Left renal cortex interstitium (tissue), 4 donors: ENCODE measurements around the gene PAX5. TPM values are rescaled to one million over a fixed set of nuclear protein-coding genes. Genes with fewer than 3 reads are reported as not detected.

Experiments used
- DNase-seq, 4 donors: peaks; one replicate each; pipeline ENCODE4 v3.0.0-alpha.2; 2013; ENCODE audit warnings: low read depth in 4 of 4, low spot score in 2 of 4, missing footprints in 1 of 4
- polyA plus RNA-seq, 4 donors: library from polyadenylated mRNA; unstranded; fragments of 120-200 nt; gene quantifications; one replicate each; pipeline ENCODE4 v1.2.1, GENCODE V29; 2013; ENCODE audit not compliant: insufficient read length in 4 of 4

The PAX5 gene
- polyA plus RNA-seq, 4 donors: 0.16 to 0.28 (median 0.19) TPM

DNA sequence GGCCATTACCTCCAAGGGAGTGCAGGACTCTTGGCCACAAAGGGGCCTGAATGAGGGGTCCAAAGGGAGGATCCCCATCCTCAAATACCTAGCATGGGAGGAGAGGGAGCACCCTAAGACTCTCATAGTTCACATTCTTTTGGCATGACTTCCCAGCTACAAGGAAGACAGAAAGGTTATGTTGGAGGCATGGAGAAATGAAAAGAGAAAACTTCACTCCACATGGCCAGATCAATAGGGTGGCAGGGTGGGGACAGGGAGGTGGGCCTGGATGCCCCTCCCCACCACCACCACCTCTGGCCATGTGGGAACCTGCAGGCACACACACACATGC is 97.6 kb downstream of the PAX5 start:
- no peak for DNase-seq

- DNase-seq: no peak
Observed at GRCh38 chr9:36935768-36936497, 98.1 kb downstream of the PAX5 start.

- no peak for DNase-seq
Observed at GRCh38 chr9:36935332-36935731, 98.7 kb downstream of the PAX5 start.

DNA sequence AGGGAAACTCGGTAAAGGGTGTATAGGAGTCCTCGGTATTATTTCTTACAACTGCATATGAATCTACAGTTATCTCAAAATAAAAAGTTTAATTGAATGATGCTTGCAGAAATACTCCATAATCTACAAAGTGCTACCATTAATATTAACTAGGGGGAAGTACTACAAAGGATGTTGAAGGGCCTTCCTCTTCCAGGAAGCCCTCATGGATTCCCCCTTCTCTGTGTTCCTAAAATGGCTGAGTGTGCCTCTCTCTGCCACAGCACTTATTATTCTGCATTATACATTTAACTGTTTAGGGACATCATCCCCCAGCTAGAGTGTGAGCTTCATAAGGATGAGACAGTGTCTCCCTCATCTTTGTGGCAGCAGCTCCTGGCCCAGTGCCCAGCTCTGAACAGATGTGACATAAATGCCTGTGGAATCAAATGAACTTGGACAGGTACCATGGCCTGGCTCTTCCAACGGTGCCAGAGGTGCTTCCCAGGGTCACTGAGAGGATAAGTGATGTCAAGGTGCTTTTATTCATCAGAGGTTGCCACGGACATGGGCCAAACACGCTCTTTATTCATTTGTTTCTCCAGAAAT is 99.5 kb downstream of the PAX5 start:
- DNase-seq: no peak

- no peak for DNase-seq
Observed at GRCh38 chr9:36933676-36934215, 100.3 kb downstream of the PAX5 start.

- no peak for DNase-seq
Observed at GRCh38 chr9:36932198-36932597, 101.9 kb downstream of the PAX5 start.

- no peak for DNase-seq
Observed at GRCh38 chr9:36930941-36931340, 103.1 kb downstream of the PAX5 start.

DNA sequence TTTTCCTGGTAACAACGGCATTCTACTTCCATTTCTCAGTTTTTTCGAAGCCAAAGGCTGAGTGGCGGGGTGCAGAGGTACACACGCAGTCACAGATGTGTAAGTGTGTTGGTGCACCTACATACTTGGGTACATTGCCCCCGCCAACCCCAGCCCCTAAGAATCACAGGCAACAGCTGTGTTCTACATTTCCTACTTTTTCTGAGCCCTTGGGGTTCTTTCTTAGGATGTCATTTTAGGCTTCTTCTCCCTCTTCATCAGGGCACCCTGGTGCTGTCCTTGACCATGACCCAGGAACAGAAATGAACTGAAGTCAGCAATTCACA is 104.8 kb downstream of the PAX5 start:
- no peak for DNase-seq

DNA sequence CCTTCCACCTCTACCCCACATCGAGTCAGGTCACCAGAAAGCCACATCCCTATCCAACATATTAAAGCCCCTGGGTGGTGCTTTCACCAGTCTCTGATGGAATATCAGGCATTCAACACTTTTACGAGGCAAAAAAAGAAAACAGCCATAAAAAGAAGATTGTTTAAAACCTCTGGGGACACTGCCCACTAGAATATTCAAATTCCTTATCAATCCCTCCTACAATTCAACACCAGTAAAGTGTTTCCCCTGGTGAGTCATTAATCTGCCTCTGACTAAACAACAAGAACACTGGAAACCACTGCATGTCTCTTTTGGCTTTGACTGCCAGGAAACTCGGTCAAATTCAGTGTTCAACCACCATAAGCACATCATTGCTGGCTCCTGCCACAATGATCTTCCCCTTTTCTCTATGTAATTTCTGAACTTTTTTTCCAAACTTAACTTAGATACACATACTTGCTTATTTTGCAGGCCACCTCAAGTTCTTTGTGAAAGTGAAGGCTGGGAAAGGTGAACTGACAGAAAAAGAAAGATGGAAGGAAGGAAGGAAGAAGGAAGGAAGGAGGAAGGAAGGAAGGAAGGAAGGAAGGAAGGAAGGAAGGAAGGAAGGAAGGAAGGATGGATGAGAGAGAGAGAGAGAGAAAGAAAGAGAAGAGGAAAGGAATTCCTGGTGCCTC is 105.3 kb downstream of the PAX5 start:
- DNase-seq: no peak

DNA sequence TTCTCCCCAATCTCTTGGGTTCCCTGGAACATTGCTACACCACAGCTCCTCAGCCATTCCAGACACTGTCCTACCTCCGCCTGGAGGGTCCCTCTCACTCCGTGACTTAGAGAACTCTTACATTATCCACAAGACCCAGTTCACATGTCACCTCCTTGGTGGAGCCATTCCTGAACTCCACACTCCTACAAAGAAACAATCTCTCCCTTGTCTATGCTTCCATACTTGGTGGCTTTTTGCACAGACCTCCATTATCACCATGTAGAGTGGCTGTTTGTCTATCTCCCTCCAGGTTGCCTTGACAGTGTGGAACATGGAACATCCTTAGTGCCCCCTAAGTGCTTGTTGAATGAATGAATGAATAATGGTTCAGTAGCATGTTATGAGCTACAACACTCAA is 105.9 kb downstream of the PAX5 start:
- DNase-seq: no peak

DNA sequence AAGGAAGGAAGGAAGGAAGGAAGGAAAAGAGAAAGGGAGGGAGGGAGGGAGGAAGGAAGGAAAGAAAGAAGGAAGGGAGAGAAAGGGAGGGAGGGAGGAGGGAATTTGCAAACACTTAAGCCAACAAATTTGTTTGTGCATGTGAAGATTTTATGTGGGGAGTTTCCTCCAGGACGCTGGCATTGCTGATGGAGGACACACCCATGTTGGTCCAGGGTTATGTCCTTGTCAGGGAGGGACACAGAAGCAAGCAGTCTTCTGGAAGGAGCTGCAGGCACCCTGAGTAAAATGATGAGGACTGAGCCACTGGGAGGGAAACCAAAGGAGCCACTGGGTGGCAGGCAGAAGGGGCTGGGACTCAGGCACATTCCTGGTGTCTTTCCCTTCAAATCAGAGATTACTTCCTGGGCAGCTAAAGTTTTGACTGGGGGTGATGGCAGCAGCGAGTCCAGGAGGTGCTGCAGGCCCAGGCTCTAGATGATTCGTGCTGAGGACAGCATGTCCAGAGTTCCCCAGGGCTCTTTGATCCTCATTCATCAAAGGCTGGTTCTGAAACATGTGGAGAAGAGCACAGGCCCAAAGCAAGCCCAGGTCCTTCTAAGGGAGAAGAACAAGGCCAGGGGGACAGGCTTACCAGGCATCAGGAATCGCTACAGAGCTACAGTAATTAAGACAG is 109.2 kb downstream of the PAX5 start:
- DNase-seq: no peak

- no peak for DNase-seq
Observed at GRCh38 chr9:36924071-36924470, 110.0 kb downstream of the PAX5 start.

GRCh38 chr9:36923025-36923625 is 110.9 kb downstream of the PAX5 start:
- DNase-seq: no peak

GRCh38 chr9:36922548-36922947 is 111.5 kb downstream of the PAX5 start:
- no peak for DNase-seq

- DNase-seq: no peak
Observed at GRCh38 chr9:36914212-36914577, 119.9 kb downstream of the PAX5 start.

DNA sequence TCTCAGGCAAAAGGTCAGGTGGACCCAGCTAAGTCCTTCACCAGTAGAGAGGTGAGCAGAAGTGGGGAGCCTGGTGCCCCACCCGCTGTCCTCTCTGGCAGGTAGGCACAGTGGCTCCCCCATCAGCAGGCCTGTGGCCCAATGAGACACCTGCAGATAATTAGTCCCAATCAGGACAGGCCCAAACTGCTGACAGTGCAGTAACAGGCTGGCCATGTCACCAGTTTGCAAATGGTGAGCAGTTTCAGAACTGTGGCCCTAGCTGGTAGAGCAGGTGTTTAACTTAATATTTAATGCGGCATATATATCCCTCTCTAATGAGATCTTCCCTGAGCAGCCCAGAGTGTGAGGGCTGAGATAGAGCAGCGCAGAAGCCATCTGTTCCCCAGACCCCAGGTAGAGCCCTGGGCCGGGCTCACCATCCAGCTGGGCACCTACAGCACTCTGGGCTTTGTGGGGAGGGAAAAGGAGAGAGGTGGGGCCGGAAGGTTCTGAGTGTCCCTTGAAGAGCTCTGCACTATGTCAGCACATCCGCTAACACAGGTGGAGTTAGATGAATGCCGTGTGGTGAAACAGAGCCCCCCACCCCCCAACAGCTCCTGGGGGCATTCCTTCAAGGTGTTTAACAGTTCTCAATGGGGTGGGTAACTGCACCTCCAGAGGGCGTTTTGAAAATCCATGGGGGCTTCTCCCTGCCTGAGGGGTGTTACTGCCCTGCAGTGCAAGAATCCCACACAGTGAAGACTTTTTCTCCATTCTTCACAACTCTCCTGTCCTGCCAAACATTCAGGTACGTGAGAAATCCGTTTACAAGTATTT is 120.5 kb downstream of the PAX5 start:
- no peak for DNase-seq

GRCh38 chr9:36912620-36913019 is 121.4 kb downstream of the PAX5 start:
- no peak for DNase-seq

DNA sequence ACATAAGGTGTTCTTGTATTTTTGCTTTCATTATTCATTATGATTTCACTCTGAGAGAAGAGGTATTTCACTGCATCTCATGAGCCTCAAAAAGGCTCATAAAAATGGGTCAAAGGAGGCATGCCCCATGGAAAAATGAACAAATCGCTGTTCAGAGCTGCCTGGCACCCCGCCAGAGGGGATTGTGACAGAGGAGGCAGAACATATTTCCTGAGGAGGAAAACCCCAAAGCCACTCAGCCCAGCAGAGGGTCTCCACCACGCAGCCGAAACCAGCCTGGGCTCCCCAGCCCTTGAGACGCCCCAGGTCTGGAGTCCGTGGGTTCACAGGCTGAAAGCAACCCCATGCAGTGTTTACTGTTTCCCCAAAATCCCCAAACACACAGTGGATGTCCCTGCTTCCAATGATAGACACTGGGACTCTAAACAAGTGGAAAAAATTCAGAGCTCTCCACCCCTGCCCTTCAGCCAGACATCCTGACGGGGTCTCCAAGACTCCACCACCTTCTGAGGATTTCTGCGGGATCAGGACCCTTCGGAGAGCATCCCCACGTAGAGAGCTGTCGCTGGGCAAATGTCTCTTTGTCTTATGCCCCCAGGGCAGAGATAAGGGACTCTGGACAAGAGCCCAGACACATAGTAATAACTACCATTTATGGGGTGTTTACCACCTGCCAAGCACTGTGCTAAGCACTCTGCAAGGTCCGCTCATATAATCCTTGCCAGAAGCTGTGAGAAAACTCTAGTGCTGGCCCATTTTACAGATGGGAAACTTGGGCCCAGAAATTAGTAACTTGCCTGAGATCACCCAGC is 122.3 kb downstream of the PAX5 start:
- no peak for DNase-seq

DNA sequence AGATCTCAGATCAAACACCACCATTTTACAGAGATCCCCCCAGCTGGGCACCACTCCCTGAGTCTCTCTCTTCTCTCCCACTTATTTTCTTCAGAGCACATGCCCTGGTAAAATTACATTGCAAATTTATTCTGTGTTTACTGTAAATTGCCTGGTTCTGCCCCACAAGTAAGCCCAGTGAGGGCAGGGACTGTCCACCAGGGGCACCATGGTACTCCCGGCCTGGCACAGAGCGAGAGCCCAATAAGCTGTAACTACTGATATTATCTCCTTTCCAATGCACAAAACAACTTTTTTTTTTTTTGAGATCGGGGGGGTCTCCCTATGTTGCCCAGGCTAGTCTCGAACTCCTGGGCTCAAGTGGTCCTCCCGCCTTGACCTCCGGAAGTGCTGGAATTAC is 123.0 kb downstream of the PAX5 start:
- DNase-seq: no peak
